GM21528 (cell line): ENCODE results near the gene MRPL1.
A peak's percentile ranks its signal among the peaks of the same experiment; 100 is the strongest.
"Not testable (repeated sequence)": the region's sequence is repeated elsewhere in the genome, so short reads cannot be mapped to it uniquely, and the experiment has no call there.

Source experiments
- ATAC-seq: cut with Tn5 transposase; IDR thresholded peaks from one replicate; pipeline ENCODE4 v1.9.1; 2021; ENCODE audit warnings: mild to moderate bottlenecking, moderate library complexity; ENCODE audit not compliant: unreplicated experiment, low FRiP score

Gene MRPL1

GRCh38 chr4:77959566-77960338, 97.1 kb downstream of the MRPL1 start:
- no peak for ATAC-seq

- ATAC-seq = no peak
Measured at GRCh38 chr4:77960367-77960766, 97.7 kb downstream of the MRPL1 start.

- ATAC-seq = no peak
Measured at GRCh38 chr4:77963004-77963403, 100.4 kb downstream of the MRPL1 start.

GRCh38 chr4:77973657-77974056, 111.0 kb downstream of the MRPL1 start:
- ATAC-seq = not testable (repeated sequence)

- not testable (repeated sequence) for ATAC-seq
Measured at GRCh38 chr4:77982900-77983540, 120.4 kb downstream of the MRPL1 start.

GRCh38 chr4:77983612-77984311, 121.1 kb downstream of the MRPL1 start:
- ATAC-seq = not testable (repeated sequence)

GRCh38 chr4:77989968-77990367, 127.3 kb downstream of the MRPL1 start:
- ATAC-seq = no peak

- no peak for ATAC-seq
Measured at GRCh38 chr4:77990456-77990855, 127.8 kb downstream of the MRPL1 start.

- no peak for ATAC-seq
Measured at GRCh38 chr4:77990904-77991358, 128.3 kb downstream of the MRPL1 start.

- no peak for ATAC-seq
Measured at GRCh38 chr4:77992581-77992980, 130.0 kb downstream of the MRPL1 start.

- ATAC-seq = peak; percentile 70
Measured at GRCh38 chr4:77994194-77994721, 131.6 kb downstream of the MRPL1 start.

- ATAC-seq = no peak
Measured at GRCh38 chr4:77996076-77996475, 133.4 kb downstream of the MRPL1 start.

- no peak for ATAC-seq
Measured at GRCh38 chr4:78001531-78001930, 138.9 kb downstream of the MRPL1 start.

GRCh38 chr4:78002260-78002659, 139.6 kb downstream of the MRPL1 start:
- ATAC-seq = no peak
